SHP77 treated with DMSO at 0.1 percent for 48 hours (cell line): Measurements from ENCODE around the gene TXNIP.
A peak's percentile ranks its signal among the peaks of the same experiment; 100 is the strongest.

Experiments used
- DNase-seq: peaks from one replicate; lab custom pipeline; 2025; lab: John Stamatoyannopoulos, UW

TXNIP gene

GRCh38 chr1:145985129-145985501 lies 11.3 kb downstream of the TXNIP start:
- DNase-seq, result no peak

GRCh38 chr1:145983960-145984830 lies 12.2 kb downstream of the TXNIP start:
- DNase-seq, result no peak

- no peak for DNase-seq
These were observed 13.1 kb downstream of the TXNIP start for GRCh38 chr1:145983206-145983675.

GRCh38 chr1:145982010-145982723 lies 14.2 kb downstream of the TXNIP start:
- no peak for DNase-seq

GRCh38 chr1:145980457-145980994 lies 15.9 kb downstream of the TXNIP start:
- DNase-seq, result no peak

GRCh38 chr1:145979746-145980456 lies 16.5 kb downstream of the TXNIP start:
- DNase-seq, result no peak

DNA sequence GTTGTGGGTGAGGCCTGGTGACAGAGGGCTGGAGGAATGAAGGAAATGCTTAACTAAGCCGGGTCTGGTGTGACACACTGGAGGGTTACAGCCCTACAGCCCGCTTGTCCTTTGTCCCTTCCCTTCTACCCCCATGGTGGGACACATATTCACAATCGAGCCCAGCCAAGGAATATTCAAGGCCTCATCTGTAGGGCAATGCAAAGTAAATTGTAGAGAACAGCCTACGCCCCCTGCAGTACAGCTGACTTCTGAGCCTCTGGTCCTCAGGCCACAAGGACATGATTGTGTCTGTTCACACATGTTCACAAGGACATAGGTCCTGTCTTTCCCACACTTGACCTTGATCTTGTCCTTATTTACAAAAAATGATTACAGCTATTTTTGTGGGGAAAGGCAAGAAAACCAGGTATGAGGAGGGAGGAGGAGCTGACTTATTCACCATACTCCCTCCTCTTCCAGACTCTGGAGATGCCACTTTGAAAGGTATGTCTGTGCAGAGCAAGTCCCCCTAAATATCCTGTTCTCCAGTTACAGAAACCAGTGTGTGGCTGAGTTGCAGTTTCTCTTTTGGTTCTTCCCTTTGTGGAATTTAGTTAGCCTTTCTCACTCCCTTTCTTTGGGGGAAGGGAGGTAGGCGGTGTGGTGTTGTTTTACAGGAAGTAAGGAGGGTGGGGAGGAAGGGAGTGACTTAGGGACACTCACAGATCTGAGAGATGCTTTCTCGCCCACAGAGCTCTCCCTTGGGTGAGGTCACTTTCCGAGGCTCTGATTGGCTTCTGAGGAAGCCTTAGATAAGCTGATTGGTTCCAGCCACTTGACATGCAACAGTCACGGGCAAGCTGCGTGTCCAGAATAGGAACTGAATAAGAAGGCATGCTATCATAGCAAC lies 17.3 kb downstream of the TXNIP start:
- peak; percentile 99 for DNase-seq

DNA sequence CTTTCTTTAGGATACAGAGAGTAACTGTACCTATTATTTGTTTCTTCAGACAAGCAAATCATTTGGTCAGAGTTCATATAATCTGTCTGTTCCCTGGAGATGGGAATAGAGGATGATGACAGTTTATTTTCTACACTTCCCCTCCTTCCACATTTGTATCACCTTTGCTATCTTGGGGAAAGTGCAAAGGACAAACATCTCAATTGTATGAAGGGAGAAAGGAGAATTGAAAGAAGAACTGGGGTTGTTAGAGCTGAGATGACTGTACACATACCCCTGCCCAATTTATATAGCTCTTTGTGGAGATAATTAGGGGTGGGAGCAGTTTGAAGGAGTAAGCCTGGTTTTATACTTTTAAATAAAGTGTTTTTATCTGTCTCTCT lies 17.9 kb downstream of the TXNIP start:
- DNase-seq, result no peak

DNA sequence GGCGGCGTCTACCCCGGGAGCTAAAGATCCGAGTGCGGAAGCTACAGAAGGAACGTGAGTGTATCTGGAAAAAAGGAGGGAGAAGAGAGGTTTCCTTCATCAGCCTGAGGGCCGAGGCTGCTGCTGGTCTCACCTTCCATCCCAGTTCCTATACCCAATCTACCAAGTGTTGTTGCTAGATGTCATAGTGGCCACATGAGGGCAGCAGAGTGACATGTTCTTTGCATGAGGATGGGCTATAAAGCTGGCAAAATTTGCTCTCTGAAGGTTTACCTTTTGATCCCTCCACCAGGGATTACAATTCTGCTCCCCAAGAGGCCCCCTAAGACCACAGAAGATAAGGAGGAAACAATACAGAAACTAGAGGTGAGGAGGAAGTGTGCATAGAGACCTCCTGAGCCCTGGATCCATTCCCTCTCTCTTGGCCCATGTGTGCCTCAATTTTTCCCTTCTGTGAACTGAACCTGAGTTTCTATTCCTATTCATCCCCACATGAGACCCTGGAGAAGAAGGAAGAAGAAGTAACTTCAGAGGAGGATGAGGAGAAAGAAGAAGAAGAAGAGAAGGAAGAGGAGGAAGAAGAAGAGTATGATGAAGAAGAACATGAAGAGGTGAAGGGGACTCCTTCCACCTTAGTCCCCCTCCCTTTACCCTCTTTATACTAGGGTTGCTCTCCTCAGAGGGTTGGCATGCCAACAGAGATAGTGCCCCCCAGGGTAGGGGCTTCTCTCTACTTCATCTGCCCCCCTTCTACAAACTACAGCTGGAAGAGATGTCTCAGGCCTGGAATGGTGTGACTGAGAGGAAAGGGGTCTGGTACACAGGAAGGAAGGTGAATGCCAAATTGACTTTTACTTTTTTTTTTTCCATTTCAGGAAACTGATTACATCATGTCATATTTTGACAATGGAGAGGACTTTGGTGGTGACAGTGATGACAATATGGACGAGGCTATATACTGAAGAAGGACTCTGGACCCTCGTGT lies 18.6 kb downstream of the TXNIP start:
- DNase-seq, result peak; percentile 84

- DNase-seq, result no peak
These were observed 19.4 kb downstream of the TXNIP start for GRCh38 chr1:145977016-145977415.

- no peak for DNase-seq
These were observed 21.2 kb downstream of the TXNIP start for GRCh38 chr1:145975216-145975615.

- DNase-seq, result no peak
These were observed 21.7 kb downstream of the TXNIP start for GRCh38 chr1:145974721-145975120.

DNA sequence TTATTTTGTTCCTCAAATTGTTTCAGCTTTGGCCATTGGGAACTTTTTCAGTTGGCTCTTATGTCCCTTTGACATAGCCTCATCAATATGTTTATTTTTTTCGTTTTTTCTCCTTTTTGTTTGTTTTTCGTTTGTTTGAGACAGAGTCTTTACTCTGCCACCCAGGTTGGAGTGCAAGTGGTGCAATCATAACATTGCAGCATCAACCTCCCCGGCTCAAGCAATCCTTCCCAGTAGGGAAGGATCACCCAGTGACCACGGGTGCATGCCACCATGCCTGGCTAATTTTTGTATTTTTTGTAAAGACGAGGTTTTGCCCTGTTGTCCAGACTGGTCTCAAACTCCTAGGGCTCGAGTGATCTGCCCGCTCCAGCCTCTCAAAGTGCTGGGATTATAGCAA lies 23.8 kb downstream of the TXNIP start:
- DNase-seq, result no peak

DNA sequence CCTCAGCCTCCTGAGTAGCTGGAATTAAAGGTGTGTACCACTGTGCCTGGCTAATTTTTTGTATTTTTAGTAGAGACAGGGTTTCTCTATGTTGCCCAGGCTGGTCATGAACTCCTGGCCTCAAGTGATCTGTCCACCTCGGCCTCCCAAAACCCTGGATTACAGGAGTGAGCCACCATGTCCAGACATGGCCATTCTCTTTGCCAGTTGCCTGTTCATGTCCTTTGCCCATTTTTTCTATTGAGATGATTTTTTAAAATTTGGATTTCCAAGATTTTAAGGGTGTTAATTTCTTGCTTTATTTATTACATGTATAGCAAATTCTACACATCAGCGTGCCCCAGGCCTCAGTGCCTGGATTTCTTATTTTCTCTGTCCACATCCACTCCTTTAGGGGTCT lies 29.1 kb downstream of the TXNIP start:
- no peak for DNase-seq

- DNase-seq, result no peak
These were observed 31.1 kb downstream of the TXNIP start for GRCh38 chr1:145965119-145965744.

GRCh38 chr1:145964328-145965118 lies 31.9 kb downstream of the TXNIP start, which contains the start of the genes ANKRD34A and POLR3GL:
TSS of gene ANKRD34A (minus strand) at chr1:145964575. CDS start at chr1:145961759, 2,816 bp downstream.
TSS of gene POLR3GL (plus strand) at chr1:145964690. CDS start at chr1:145974866, 10,176 bp downstream.
- peak; percentile 98 for DNase-seq

GRCh38 chr1:145963265-145964019 lies 32.9 kb downstream of the TXNIP start:
- DNase-seq, result peak; percentile 77
